PFSK-1 (cell line): Measurements from ENCODE around the gene FIP1L1.

Experiments
- FOXP2 ChIP-seq: optimal IDR thresholded peaks from 2 replicates; pipeline ENCODE3; 2011; ENCODE audit warnings: borderline replicate concordance, control low read depth, inconsistent platforms; ENCODE audit not compliant: insufficient read depth; ENCODE audit errors: extremely low read length, extremely low read depth
- POLR2AphosphoS5 ChIP-seq: IDR thresholded peaks from 2 replicates; pipeline ENCODE4 v1.6.1; 2012; ENCODE audit warnings: low read depth, mild to moderate bottlenecking, control low read depth, low read length, moderate library complexity
- REST ChIP-seq, 2 experiments: IDR thresholded peaks; 2 replicates each; pipeline versions ENCODE4 v1.6.1 to v1.8.0; 2011 to 2012; ENCODE audit warnings: low read depth in 2 of 2, low read length in 2 of 2, control low read depth in 1 of 2, inconsistent platforms in 1 of 2, mild to moderate bottlenecking in 1 of 2, moderate library complexity in 1 of 2; ENCODE audit not compliant: insufficient read depth in 1 of 2
- SIN3A ChIP-seq: IDR thresholded peaks from 2 replicates; pipeline ENCODE4 v1.6.1; 2012; ENCODE audit warnings: mild to moderate bottlenecking, low read length, moderate library complexity, borderline replicate concordance; ENCODE audit not compliant: insufficient read depth
- TAF1 ChIP-seq: IDR thresholded peaks from 2 replicates; pipeline ENCODE4 v1.6.1; 2012; ENCODE audit warnings: low read length, control low read depth, borderline replicate concordance; ENCODE audit not compliant: insufficient read depth

The FIP1L1 gene

GRCh38 chr4:53421791-53422190, 44.4 kb downstream of the FIP1L1 start:
- TF ChIP-seq TAF1 (no peak), FOXP2 (no peak), SIN3A (no peak), POLR2AphosphoS5 (no peak), REST (IDR thresholded peaks at IDR 0.05; ENCODE audit: insufficient read depth in 1 of 2, low read depth in 2 of 2, low read length in 2 of 2) (no peak)

- TF ChIP-seq REST (IDR thresholded peaks at IDR 0.05; ENCODE audit: insufficient read depth in 1 of 2, low read depth in 2 of 2, low read length in 2 of 2) (no peak), FOXP2 (no peak), TAF1 (no peak), POLR2AphosphoS5 (no peak), SIN3A (no peak)
These were observed 44.9 kb downstream of the FIP1L1 start for GRCh38 chr4:53422367-53422766.

- TF ChIP-seq REST (IDR thresholded peaks at IDR 0.05; ENCODE audit: insufficient read depth in 1 of 2, low read depth in 2 of 2, low read length in 2 of 2), result no peak
These were observed 46.8 kb downstream of the FIP1L1 start for GRCh38 chr4:53424280-53424679.

- TF ChIP-seq TAF1, result no peak
These were observed 49.9 kb downstream of the FIP1L1 start for GRCh38 chr4:53427366-53427765.

- TF ChIP-seq FOXP2 (no peak), TAF1 (no peak), REST (IDR thresholded peaks at IDR 0.05; ENCODE audit: insufficient read depth in 1 of 2, low read depth in 2 of 2, low read length in 2 of 2) (no peak), POLR2AphosphoS5 (no peak), SIN3A (no peak)
These were observed 53.6 kb downstream of the FIP1L1 start for GRCh38 chr4:53431052-53431451.
